Stimulated activated CD8-positive, alpha-beta memory T cell treated with anti-CD3 and anti-CD28 coated beads, Interleukin-7, amount 100 ng/mL, for 4 hours (primary cell): Measurements from ENCODE around the gene WTAP.
"Not testable (repeated sequence)": the region's sequence is repeated elsewhere in the genome, so short reads cannot be mapped to it uniquely, and the experiment has no call there.

Source experiments
- DNase-seq, 2 donors: peaks; one replicate each; pipeline ENCODE4 v3.0.0-alpha.2; 2020; ENCODE audit warnings: low read depth in 2 of 2

The WTAP gene

DNA sequence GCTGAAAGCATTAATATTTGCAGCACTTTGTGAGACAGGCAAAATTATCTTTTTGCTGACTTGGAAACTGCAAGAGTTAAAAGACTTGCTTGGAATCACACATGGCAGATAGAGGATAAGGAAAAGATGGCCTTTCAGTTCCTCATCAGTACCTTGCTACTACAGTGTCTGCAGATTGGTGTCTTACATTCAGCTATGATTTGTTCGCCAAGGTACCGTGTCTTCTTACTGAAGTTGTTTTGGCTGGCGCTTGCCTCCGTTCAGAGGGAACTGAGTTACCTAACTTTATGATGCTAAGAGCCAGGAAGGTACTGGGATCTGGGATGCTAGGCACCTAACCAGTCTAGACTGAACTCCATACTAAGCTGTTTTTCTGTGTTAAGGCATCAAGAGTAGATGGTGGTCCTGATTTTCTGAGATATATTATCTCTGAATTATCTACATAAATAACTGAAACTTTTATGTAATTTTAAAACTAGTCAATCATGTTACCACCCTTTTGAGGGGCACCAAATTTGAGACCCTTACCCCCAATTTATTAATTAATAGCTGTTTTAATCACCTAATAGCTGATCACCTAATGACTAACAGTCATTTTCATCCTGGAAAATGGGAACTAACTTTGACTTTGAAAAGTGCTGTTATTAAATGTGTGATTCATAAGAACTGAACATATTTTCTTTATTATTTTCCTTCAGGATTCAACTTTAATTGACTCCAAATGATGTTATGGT, 2.5 kb downstream of the WTAP start:
- no peak for DNase-seq

DNA sequence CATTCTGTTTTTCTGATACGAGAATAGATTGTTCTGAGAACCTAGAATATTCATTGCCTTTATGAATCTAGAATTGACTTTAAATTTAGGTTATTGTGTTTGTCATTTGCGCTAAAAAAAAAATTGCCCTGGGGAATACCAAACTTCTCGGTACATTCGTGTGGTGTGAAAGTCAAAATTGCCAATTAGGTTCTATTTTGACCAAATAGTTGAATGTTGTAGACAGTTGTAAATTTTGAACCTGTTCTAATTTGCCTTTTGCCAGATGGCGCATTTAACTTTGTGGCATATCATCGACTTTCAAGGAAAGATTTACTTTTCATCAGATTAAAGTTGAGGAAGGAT, 3.0 kb downstream of the WTAP start:
- DNase-seq = no peak

DNA sequence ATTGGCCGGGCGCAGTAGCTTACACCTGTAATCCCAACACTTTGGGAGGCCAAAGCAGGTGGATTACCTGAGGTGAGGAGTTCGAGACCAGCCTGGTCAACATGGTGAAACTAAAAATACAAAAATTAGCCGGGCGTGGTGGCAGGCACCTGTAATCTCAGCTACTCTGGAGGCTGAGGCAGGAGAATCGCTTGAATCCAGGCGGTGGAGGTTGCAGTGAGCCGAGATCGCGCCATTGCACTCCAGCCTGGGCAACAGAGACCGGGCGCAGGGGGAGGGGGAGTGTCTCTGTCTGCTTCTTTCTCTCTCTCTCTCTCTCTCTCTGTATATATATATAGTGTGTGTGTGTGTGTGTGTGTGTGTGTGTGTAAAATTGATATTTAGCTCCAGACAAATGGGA, 5.2 kb downstream of the WTAP start:
- DNase-seq = not testable (repeated sequence)

DNA sequence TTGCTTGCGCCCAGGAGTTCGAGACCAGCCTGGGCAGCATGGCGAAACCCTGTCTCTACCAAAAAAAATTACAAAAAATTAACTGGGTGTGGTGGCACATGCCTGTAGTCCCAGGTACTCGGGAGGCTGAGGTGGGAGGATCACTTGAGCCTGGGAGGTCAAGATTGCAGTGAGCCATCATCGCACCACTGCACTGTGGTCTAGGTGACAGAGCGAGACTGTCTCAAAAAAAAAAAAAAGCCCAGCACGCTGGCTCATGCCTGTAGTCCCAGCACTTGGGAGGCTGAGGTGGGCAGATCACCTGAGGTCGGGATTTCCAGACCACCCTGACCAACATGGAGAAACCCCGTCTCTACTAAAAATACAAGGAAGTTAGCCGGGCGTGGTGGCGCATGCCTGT, 6.1 kb downstream of the WTAP start:
- not testable (repeated sequence) for DNase-seq

DNA sequence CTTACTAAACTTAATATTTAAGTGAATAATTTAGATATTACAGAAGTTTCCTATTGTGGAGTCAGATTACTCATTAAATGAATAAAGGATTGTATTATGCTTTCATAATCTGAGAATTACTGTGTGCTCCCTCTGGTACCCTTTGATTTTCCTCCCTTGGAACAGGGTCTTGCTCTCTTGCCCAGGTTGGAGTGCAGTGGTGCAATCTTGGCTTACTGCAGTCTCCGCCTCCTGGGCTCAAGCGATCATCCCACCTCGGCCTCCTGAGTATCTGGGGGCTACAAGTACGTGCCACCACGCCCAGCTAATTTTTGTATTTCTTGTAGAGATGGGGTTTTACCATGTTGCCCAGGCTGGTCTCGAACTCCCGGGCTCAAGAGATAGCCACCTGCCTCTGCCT, 9.6 kb downstream of the WTAP start:
- no peak for DNase-seq

DNA sequence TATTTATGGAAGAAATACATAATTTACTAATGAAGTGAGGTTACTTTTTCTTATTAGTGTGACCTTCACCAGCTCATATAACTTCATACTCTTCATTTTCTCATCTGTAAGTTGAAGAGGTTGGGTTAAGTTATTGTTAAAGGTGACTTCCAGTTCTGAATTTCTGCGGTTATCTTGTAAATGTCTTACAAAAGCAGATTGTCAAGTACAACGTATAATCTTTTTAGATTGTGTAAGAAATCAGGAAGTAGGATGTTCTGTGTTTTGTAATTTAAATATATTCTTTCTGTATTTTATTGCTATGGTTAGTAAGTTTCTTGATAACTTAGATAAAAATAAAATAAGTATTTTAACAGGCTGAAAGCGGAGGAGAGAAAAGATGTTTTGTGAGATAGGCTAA, 12.0 kb downstream of the WTAP start:
- no peak for DNase-seq

DNA sequence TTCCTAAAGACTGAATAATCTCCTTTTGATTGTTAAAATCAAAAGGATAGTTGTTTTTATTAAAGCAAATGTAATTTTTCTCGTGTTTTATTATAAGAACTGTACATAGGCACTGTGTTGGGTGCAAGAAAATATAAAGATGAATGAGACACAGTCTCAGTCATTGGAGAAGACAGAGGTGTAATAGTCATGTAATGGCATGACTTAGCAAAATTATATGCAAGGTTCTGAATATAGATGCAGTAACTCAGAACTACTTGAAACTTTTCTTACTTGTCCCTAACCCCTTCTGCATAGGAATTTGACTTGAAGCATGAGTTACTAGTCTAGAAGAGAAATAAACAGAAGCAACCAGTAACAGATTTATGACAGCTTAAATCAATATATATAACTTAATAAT, 14.9 kb downstream of the WTAP start:
- no peak for DNase-seq

DNA sequence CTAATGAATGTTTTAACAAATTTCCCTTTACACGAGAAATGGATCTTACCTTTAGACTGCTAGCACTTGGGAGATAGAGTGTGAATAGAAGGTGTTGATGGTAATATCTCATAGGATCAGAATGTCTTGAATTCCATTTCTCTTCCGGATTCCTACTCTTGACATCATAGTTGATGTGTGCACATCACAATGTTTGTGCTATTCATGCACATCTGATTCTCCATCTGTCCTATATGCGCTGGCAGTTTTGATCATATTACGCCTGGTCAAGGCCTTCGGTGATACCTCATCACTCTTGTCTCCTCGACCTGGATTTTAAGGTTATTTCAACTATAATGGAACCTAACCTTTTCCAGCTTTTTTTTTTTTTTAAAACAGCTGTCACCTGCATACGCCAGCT, 17.8 kb downstream of the WTAP start:
- no peak for DNase-seq

DNA sequence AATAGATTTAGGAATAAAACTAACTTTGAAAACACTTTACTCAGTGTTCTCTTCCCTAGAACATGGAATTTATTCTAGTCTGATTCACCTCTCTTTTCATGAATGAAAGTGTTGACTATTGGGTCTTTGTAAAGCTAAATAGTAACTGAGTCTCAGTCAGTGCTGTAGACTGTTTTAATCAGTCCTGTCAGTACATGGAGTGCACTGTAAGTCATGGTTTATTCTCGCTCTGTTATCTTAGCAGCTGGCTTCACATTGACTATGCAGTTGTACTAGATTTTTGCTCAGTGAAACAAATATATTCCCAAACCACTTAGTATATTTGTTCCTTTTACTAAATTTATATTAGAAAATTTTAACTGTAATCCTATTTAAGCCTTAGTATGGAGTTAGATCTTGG, 19.5 kb downstream of the WTAP start:
- DNase-seq = no peak

DNA sequence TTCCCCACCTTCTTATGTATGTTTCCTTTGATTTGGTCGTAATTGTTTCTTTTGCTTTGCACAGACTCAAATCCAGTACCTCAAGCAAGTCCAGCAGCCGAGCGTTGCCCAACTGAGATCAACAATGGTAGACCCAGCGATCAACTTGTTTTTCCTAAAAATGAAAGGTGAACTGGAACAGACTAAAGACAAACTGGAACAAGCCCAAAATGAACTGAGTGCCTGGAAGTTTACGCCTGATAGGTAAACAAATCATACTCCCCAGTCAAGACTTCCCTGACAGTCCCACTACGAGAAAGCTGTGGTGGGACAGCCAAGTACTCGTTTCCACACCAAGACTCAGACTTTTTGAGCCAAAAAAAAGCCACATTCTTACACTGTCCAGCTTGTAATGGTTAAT, 20.8 kb downstream of the WTAP start:
- not testable (repeated sequence) for DNase-seq

DNA sequence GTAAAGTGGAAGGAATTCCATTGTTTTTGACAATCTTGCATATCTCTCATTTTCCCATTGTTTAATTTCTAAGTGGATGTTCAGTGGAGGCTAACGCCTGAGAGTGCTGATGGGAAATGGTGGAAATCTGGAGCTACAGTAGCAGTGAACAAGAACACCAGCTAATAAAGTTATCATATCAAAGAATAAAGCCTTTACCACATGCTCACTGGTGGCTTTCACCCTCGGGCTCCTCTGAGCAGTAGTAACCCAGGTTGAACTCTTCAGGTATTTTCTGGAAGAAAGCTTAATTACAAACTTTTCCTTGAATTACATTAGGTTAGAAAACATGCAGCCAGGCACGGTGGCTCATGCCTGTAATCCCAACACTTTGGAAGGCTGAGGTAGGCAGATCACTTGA, 24.1 kb downstream of the WTAP start:
- no peak for DNase-seq

DNA sequence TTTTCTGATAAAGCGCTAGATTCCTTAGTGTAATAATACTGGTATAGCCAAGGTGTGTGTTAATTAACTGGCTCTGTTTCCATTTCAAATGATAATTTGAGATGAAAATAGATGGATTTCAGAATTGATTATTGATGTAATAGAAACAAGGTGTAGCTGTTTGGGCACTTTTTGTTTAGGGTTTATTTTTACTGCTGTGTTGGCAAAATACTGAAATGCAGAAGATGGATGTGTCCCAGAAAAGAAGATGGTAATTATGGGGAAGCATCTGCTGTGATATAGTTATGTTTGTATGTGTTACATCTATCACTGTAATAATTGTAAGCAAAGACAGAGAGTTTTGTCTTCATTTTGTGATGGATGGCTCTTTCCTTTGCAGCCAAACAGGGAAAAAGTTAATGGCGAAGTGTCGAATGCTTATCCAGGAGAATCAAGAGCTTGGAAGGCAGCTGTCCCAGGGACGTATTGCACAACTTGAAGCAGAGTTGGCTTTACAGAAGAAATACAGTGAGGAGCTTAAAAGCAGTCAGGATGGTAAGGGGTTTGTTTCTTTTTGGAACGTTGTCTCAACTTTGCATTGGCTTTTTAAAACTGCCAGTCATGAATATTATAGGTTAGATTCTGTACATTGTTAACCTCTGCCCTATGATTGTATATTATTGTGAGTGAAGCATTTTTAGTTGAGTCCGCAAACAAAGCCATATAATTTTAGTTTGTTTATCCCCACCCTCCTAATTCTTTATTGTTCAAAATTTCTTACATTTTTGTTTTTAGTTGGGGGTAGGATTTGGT, 26.0 kb downstream of the WTAP start:
- DNase-seq = no peak

DNA sequence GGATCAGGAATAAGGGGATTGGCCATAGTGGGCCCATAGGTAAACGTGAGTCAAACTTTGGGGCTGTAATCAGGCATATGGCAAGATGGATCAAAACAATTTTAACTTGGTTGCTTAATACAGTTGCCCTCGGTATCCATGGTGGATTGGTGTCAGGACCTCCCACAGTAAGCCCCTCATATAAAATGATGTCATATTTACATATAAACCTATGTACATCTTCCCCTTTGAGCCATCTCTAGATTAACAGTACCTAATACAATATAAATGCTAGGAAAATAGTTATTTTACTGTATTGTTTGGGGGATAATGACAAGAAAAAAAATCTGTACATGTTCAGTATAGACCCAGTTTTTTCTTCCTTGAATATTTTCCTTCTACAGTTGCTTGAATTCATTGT, 27.1 kb downstream of the WTAP start:
- DNase-seq = no peak

DNA sequence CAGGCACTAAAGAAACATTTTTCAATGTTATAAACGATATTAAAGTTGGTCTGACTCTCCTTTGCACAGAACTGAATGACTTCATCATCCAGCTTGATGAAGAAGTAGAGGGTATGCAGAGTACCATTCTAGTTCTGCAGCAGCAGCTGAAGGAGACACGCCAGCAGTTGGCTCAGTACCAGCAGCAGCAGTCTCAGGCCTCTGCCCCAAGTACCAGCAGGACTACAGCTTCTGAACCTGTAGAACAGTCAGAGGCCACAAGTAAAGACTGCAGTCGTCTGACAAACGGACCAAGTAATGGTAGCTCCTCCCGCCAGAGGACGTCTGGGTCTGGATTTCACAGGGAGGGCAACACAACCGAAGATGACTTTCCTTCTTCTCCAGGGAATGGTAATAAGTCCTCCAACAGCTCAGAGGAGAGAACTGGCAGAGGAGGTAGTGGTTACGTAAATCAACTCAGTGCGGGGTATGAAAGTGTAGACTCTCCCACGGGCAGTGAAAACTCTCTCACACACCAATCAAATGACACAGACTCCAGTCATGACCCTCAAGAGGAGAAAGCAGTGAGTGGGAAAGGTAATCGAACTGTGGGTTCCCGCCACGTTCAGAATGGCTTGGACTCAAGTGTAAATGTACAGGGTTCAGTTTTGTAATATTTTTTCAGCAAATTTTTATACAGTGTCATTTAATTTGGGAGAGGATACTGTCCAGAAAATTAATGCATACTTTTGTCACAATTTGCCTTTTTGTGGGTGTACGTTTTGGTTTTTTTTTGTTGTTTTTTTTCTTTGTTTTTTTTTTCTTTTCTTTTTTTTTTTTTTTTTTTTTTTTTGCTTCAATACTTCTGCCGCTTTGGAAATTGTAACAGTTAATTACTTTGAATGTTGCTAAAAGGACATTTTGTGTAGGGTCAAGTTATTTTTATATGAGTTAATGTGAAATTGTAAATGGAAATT, 27.9 kb downstream of the WTAP start:
- no peak for DNase-seq

DNA sequence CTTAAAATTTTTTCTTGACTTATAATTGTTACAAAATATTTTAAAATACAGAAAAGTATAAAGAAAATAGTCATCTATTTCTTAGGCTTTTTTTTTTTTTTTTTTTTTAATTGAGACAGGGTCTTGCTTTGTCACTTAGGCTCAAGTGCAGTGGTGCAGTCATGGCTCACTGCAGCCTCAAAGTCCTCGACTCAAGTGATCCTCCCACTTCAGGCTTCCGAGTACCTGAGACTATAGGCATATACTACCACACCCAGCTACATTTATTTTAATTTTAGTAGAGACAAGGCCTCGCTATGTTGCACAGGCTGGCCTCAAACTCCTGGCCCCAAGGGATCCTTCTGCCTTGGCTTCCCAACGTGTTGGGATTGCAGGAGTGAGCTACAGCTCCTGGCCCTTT, 29.2 kb downstream of the WTAP start:
- DNase-seq = no peak

DNA sequence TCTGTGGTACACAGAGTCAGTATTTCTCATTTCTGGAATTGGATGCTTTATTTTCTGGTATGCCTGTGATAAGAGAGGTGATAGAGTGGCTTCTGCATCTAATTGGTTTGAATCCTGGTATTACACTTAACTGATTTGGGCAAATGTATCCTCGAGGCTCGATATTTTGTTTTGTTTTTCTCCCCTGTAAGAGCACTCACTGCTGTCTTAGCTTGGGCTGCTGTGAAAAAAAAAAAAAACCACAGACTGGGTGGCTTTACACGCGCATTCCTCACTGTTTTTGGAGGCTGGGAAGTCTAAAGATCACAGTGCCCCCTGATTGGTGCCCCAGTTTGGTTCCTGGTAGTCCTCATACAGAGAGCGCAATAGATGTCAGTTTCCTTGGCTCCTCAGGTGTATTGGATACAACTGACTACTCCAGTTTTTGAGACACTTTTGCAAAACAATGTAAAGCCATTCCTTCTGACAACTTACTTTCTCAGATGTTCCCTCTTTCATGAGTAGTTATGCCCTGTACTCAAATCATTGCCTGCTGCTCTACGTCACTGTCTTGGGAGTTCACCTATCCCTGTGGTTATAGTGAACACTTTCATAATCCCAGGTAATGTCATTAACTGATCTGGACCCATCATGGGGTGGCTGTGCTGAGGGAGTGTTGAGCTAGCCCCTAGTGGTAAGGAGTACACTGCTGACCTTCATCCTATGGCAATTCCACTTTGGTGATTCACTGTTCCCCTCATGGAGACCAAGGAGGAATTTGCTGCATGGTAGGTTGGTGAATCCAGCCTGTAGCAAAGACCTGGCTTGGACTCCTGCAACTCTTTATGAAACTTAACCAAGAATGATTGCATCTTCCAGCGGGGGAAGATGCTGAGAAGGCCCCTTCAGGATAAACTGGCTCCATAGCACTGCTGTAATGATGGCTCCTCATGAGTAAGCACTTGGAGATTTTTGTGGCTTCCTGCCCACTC, 31.0 kb downstream of the WTAP start:
- DNase-seq = no peak

DNA sequence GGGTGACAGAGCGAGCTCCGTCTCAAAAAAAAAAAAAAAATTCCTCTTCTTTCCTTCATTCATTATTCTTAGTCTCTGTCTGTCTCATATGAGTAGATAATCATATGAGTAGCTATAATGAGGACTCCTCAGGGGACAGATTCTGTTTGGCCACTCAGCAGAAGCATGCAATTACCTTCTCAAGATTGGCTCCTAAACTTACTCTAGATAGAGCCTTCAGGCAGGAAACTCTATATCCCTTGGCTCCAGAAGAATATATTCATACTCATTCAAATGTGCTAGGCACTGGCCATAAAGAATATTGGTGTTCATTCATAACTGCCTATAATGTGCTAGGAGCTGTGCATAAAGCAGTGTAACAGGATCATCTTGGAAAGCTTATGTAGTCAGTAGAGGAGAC, 32.3 kb downstream of the WTAP start:
- no peak for DNase-seq

DNA sequence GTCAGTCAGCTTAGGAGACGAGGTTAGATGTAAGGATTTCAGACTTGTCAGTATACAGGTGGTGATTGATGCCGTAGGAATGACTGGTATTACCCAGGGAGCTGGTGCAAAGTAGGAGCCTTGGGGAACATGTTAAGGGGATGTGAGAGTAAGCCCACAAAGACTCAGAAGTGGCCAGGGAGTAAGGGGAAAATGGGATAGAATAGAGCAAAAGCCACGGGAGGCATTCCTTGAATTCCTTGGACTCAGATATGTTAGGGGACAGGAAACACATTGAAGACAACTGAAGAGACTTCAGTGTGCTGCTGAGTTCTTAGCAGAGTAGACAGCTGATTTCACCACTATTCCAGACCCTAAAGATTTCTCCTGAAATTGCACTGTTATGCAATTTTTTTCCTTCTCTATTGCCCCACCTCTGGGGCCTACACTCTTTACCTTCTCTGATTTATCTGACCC, 33.3 kb downstream of the WTAP start:
- DNase-seq = no peak

DNA sequence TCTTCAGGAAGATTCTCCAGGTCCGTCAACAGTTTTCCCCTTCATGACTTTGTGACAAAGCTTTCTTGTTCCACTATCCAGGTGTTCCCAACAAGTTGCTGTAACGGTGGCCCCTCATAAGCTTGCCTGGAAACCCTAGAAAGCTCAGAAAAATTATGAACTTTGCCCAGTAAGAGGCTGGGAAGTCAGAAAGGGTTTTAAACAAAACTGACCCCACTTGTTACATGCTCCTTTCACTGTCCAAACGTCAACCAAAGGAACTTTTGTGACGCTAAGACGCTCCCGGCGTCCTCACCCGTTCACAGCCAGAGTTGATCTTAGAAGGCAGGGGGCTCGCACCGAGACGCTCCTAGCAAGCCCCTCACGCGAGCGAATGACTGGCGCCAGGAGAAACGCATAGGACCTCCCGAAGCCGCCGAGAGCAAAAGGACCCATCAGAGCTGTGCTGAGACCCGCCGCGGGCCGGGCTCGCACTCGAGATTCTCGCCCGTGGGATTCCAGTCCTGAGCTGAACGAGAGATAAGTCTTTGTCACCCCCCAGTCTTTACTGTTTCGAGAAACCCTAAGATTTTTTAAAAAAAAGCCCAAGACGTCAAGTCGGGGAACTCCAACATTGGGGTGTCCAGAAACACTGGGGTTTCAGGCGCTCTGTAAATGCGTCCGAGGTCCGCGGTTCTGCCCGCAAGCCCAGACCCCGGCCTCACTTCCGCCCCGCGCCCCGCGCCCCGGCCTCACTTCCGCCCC, 34.0 kb downstream of the WTAP start:
- DNase-seq = no peak

DNA sequence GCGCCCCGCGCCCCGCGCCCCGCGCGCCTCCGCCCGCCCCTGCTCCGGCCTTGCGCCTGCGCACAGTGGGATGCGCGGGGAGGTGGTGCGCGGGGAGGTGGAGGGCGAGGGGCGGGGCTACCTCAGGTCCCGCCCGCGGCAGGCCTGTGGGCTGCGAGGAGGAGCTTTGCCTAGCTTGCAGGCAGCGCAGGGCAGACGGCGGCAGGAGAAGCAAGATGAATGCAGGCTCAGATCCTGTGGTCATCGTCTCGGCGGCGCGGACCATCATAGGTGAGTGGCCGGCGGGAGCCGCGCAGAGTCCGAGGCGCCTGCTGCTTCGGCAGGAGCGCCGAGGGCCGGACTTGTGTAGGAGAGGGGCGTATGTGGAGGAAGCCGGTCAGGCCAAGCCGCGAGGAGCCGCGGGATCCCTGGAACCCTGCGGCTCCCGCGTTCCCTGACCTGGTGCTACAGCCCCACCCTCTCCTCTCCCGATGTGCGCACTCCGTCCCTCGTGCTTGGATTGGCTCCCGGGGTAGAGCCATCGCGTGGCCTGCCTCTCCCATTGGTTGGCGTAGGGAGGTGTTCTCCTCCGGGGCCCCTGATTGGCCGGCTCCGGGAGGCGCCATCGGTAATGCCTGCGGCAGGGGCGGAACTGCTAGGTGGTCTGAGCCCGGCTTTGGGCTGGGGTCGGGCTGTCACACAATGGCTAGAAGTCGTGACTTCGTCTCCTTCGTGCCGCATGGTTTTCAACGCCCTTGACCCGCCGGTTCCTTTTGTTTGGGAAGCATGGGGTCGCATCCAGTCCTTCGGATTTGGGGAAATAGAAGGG, 34.8 kb downstream of the WTAP start, which contains the start of gene ACAT2:
ACAT2 (plus strand) TSS at position 173 of the 808 bp plus-strand sequence; CDS start at position 216, 43 bp downstream.
- DNase-seq = peak; percentile 87 to 88
